Activated CD4-positive, alpha-beta T cell treated with anti-CD3 and anti-CD28 coated beads for 1 hour (primary cell): Measurements from ENCODE around the gene F5.
"Not testable (repeated sequence)": the region's sequence is repeated elsewhere in the genome, so short reads cannot be mapped to it uniquely, and the experiment has no call there.

Source experiments
- DNase-seq: peaks from one replicate; pipeline ENCODE4 v3.0.0-alpha.2; 2020

Gene F5

GRCh38 chr1:169508432-169509338 lies 77.6 kb downstream of the F5 start:
- no peak for DNase-seq

- no peak for DNase-seq
These were observed 78.9 kb downstream of the F5 start for GRCh38 chr1:169507413-169507812.

- DNase-seq = not testable (repeated sequence)
These were observed 82.7 kb downstream of the F5 start for GRCh38 chr1:169503601-169504000.

GRCh38 chr1:169499807-169500206 lies 86.5 kb downstream of the F5 start:
- no peak for DNase-seq

GRCh38 chr1:169497317-169497716 lies 89.0 kb downstream of the F5 start:
- no peak for DNase-seq

- DNase-seq = no peak
These were observed 90.4 kb downstream of the F5 start for GRCh38 chr1:169495916-169496315.

- DNase-seq = no peak
These were observed 91.1 kb downstream of the F5 start for GRCh38 chr1:169495046-169495775.

- DNase-seq = no peak
These were observed 91.9 kb downstream of the F5 start for GRCh38 chr1:169494343-169494742.

- DNase-seq = no peak
These were observed 93.0 kb downstream of the F5 start for GRCh38 chr1:169493251-169493650.

GRCh38 chr1:169491845-169492281 lies 94.4 kb downstream of the F5 start:
- no peak for DNase-seq

GRCh38 chr1:169488157-169488556 lies 98.1 kb downstream of the F5 start:
- DNase-seq = no peak

GRCh38 chr1:169487561-169487960 lies 98.7 kb downstream of the F5 start:
- DNase-seq = no peak

- no peak for DNase-seq
These were observed 99.1 kb downstream of the F5 start for GRCh38 chr1:169487133-169487532.

- no peak for DNase-seq
These were observed 99.8 kb downstream of the F5 start for GRCh38 chr1:169486281-169487051.

- DNase-seq = peak; percentile 90
These were observed 100.6 kb downstream of the F5 start, which contains the start of gene SLC19A2 for GRCh38 chr1:169485431-169486280. Gene SLC19A2 (minus strand): TSS chr1:169485944. CDS start chr1:169485766, 178 bp downstream.

- DNase-seq = peak; percentile 8
These were observed 101.4 kb downstream of the F5 start for GRCh38 chr1:169484683-169485430.

- DNase-seq = no peak
These were observed 102.2 kb downstream of the F5 start for GRCh38 chr1:169484101-169484500.

- DNase-seq = no peak
These were observed 102.7 kb downstream of the F5 start for GRCh38 chr1:169483500-169483966.

GRCh38 chr1:169479363-169480066 lies 106.8 kb downstream of the F5 start:
- no peak for DNase-seq

GRCh38 chr1:169478094-169478672 lies 108.1 kb downstream of the F5 start:
- DNase-seq = no peak
